Gastroesophageal sphincter (tissue), 3 donors: ENCODE results near the gene SMAD1.

Source experiments
- CTCF ChIP-seq, 4 experiments: fragments of 200-600 bp in 2 of 4; fragments of 450-650 bp in 2 of 4; sonication (generic) in 1 of 4; IDR thresholded peaks; one replicate each; pipeline ENCODE4 v1.5.1; 2017 to 2019; ENCODE audit warnings: antibody characterized with exemption in 4 of 4, mild to moderate bottlenecking in 2 of 4, moderate library complexity in 2 of 4
- POLR2A ChIP-seq, 2 donors: fragments of 450-650 bp; IDR thresholded peaks; one replicate each; pipeline ENCODE4 v1.6.1; 2017; ENCODE audit warnings: antibody characterized with exemption in 2 of 2, mild to moderate bottlenecking in 2 of 2, moderate library complexity in 1 of 2

GRCh38 chr4:145538596-145538995 lies 56.9 kb downstream of the SMAD1 start:
- TF ChIP-seq CTCF (IDR thresholded peaks at IDR 0.05) (no peak), POLR2A (IDR thresholded peaks at IDR 0.05) (no peak)
